Measurements from ENCODE around the gene SWT1.

The SWT1 gene

DNA sequence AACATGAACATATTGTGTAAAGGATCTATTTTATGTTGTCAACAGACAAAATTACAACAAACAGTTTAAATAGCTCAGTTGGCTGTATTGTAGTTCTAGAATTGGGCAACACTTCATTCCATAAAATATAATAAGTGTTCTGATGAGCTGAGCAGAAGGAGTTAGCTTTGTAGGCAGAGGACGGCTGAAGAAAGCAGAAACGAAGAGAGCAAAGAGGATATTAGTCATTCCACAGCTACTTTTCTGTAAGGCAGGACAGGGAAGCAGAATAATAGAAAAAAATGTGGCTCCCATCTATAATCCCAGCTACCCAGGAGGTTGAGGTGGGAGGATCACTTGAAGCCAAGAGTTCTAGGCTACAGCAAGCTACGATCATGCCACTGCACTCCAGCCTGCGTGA, 180.3 kb downstream of the SWT1 start:
- TF ChIP-seq TAF1 (IDR thresholded peaks at IDR 0.05; ENCODE audit: borderline replicate concordance, insufficient read depth, low read length) (no peak), FOXP2 (optimal IDR thresholded peaks at IDR 0.05; ENCODE audit: borderline replicate concordance, extremely low read depth, extremely low read length, insufficient read depth) (no peak), POLR2AphosphoS5 (IDR thresholded peaks at IDR 0.05; ENCODE audit: low read depth, low read length) (no peak), SIN3A (IDR thresholded peaks at IDR 0.05; ENCODE audit: borderline replicate concordance, insufficient read depth, low read length) (no peak)
- TF ChIP-seq, protein P1, sequence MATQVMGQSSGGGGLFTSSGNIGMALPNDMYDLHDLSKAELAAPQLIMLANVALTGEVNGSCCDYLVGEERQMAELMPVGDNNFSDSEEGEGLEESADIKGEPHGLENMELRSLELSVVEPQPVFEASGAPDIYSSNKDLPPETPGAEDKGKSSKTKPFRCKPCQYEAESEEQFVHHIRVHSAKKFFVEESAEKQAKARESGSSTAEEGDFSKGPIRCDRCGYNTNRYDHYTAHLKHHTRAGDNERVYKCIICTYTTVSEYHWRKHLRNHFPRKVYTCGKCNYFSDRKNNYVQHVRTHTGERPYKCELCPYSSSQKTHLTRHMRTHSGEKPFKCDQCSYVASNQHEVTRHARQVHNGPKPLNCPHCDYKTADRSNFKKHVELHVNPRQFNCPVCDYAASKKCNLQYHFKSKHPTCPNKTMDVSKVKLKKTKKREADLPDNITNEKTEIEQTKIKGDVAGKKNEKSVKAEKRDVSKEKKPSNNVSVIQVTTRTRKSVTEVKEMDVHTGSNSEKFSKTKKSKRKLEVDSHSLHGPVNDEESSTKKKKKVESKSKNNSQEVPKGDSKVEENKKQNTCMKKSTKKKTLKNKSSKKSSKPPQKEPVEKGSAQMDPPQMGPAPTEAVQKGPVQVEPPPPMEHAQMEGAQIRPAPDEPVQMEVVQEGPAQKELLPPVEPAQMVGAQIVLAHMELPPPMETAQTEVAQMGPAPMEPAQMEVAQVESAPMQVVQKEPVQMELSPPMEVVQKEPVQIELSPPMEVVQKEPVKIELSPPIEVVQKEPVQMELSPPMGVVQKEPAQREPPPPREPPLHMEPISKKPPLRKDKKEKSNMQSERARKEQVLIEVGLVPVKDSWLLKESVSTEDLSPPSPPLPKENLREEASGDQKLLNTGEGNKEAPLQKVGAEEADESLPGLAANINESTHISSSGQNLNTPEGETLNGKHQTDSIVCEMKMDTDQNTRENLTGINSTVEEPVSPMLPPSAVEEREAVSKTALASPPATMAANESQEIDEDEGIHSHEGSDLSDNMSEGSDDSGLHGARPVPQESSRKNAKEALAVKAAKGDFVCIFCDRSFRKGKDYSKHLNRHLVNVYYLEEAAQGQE (IDR thresholded peaks at IDR 0.05; ENCODE audit: insufficient read depth in 1 of 2, low read depth in 2 of 2, low read length in 2 of 2): no peak

DNA sequence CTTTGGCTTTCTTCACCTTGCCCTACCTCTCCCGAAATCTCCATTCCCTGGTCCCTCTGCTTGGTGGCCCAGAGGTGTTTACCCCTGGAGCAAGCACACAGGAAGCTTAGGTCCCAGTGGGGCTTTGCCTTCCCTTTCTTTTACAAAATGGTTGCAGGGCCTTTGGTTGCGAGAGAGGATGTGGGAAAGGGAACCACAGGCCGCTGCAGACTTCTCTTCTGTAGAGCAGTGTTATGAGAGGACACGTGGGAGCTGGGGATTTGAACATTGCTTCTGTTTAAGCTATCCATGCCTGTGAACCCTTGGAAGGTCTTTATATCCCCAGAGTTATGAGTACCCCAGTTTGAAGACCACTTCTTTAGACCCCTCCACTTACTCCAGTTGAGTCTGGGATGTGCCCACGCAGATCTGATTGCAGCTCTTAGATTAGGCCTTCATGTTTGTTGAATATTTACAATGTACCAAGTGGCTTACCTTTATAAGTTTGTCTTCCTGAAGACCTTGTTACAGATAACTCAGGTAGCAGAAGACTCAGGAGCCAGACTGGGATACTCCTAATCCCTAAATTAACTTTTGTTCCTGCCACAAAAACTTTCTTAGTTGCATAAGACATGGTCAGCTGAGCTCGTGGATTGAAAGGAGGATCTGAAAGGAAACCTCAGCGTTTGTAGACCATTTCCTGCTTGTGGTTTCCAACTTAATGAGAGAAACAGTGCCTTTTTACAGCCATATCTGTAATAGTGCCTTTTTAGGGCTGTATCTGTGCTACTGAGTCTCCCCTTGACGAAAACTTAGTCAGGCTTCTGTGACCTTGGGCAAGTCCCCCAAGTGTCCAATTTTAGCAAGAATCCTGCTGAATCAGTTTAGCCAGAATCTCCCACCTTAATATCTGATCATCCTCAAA, 182.0 kb downstream of the SWT1 start:
- TF ChIP-seq TAF1 (IDR thresholded peaks at IDR 0.05; ENCODE audit: borderline replicate concordance, insufficient read depth, low read length): no peak
- no peak for TF ChIP-seq FOXP2 (optimal IDR thresholded peaks at IDR 0.05; ENCODE audit: borderline replicate concordance, extremely low read depth, extremely low read length, insufficient read depth)
- TF ChIP-seq POLR2AphosphoS5 (IDR thresholded peaks at IDR 0.05; ENCODE audit: low read depth, low read length): no peak
- TF ChIP-seq SIN3A (IDR thresholded peaks at IDR 0.05; ENCODE audit: borderline replicate concordance, insufficient read depth, low read length): no peak
- TF ChIP-seq, protein P1 (IDR thresholded peaks at IDR 0.05; ENCODE audit: insufficient read depth in 1 of 2, low read depth in 2 of 2, low read length in 2 of 2): no peak

DNA sequence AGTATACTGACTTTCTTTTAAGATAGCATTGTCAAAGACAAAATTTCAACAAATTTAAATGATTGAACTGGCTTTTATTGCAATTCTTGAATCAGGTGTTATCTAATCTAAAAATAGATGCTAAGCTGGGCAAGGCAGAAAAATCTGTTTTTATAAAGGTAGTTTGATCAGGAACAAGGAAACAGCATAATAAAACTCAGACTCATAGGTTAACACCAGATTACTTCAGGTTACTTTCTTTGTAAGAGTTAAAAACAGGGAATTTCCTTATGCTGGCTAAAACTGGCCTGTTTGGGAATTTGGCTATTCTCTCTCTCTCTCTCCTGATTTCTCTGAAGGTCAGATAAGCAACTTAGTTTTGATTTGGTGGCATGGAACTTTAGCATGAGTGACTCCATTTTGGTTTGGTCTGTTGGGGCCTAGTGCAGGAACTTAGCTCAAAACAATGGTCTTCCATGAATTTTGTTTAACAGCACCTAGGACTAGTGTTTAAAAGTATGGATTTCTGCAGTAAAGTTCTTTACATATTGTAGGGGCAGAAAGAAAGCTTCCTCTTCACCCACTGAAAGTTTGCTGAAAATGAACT, 184.3 kb downstream of the SWT1 start:
- no peak for TF ChIP-seq FOXP2 (optimal IDR thresholded peaks at IDR 0.05; ENCODE audit: borderline replicate concordance, extremely low read depth, extremely low read length, insufficient read depth)
- TF ChIP-seq, protein P1 (IDR thresholded peaks at IDR 0.05; ENCODE audit: insufficient read depth in 1 of 2, low read depth in 2 of 2, low read length in 2 of 2): no peak
- no peak for TF ChIP-seq TAF1 (IDR thresholded peaks at IDR 0.05; ENCODE audit: borderline replicate concordance, insufficient read depth, low read length)
- TF ChIP-seq POLR2AphosphoS5 (IDR thresholded peaks at IDR 0.05; ENCODE audit: low read depth, low read length): no peak
- TF ChIP-seq SIN3A (IDR thresholded peaks at IDR 0.05; ENCODE audit: borderline replicate concordance, insufficient read depth, low read length): no peak

Measured in PFSK-1 (cell line).